PC-9 (cell line): ENCODE measurements around the gene DNM1. TPM values are rescaled to one million over a fixed set of nuclear protein-coding genes. Genes with fewer than 3 reads are reported as not detected.

Experiments used
- BruUV-seq: library from RNA; stranded (reverse); fragments of 400-500 nt; replicated peaks from 2 replicates; lab custom pipeline; 2021; lab: Mats Ljungman, UMichigan
- CTCF ChIA-PET: fragments of 300-600 bp; sonication (Branson Sonifier 250); formaldehyde crosslinking; loops from one replicate; lab custom pipeline; 2022; ENCODE audit warnings: antibody characterized with exemption; lab: Charles Lee
- POLR2A ChIA-PET: fragments of 300-600 bp; sonication (Branson Sonifier 250); formaldehyde crosslinking; loops from one replicate; lab custom pipeline; 2022; ENCODE audit warnings: antibody characterized with exemption; ENCODE audit not compliant: unreplicated experiment; lab: Charles Lee
- DNase-seq, 2 experiments: peaks; one replicate each; pipeline versions ENCODE4 v3.0.0 to v3.0.0-alpha.2; 2015 to 2022; ENCODE audit warnings: mixed read lengths in 1 of 2
- H2AFZ ChIP-seq: fragments of 200-600 bp; sonication (generic); 2 replicates; pipeline ENCODE4 v1.8.1; 2017; ENCODE audit warnings: antibody characterized with exemption
- H3F3A ChIP-seq: fragments of 200-600 bp; sonication (generic); 2 replicates; pipeline ENCODE4 v1.8.1; 2017; ENCODE audit warnings: antibody characterized with exemption, mild to moderate bottlenecking, low read depth; ENCODE audit not compliant: insufficient read depth
- H3K27ac ChIP-seq: fragments of 200-600 bp; sonication (generic); 2 replicates; pipeline ENCODE4 v1.6.1; 2016; ENCODE audit warnings: mixed run types
- H3K27me3 ChIP-seq: fragments of 200-600 bp; sonication (generic); 2 replicates; pipeline ENCODE4 v1.6.1; 2016; ENCODE audit warnings: low read depth, mixed run types; ENCODE audit not compliant: insufficient read depth
- H3K36me3 ChIP-seq: fragments of 200-600 bp; sonication (generic); 2 replicates; pipeline ENCODE4 v1.6.1; 2016; ENCODE audit warnings: low read depth, mixed run types
- H3K4me1 ChIP-seq: fragments of 200-600 bp; sonication (generic); replicated peaks from 2 replicates; pipeline ENCODE4 v1.6.1; 2016; ENCODE audit warnings: mixed run types; ENCODE audit not compliant: insufficient read depth
- H3K4me2 ChIP-seq: fragments of 200-600 bp; sonication (generic); 2 replicates; pipeline ENCODE4 v1.6.1; 2017; ENCODE audit warnings: mixed run types
- H3K4me3 ChIP-seq: fragments of 200-600 bp; sonication (generic); 2 replicates; pipeline ENCODE4 v1.6.1; 2016; ENCODE audit warnings: mixed run types
- H3K79me2 ChIP-seq: fragments of 200-600 bp; sonication (generic); 2 replicates; pipeline ENCODE4 v1.6.1; 2017; ENCODE audit warnings: low read depth, mixed run types
- H3K9me2 ChIP-seq: fragments of 200-600 bp; sonication (generic); 2 replicates; pipeline ENCODE4 v1.8.1; 2017; ENCODE audit warnings: mild to moderate bottlenecking; ENCODE audit not compliant: insufficient read depth
- H3K9me3 ChIP-seq: fragments of 200-600 bp; sonication (generic); 2 replicates; pipeline ENCODE4 v1.8.1; 2016; ENCODE audit warnings: low read depth; ENCODE audit not compliant: insufficient read depth
- H4K20me1 ChIP-seq: fragments of 200-600 bp; sonication (generic); 2 replicates; pipeline ENCODE4 v1.8.1; 2017; ENCODE audit not compliant: insufficient read depth
- EZH2 ChIP-seq: fragments of 200-600 bp; sonication (generic); IDR thresholded peaks from 2 replicates; pipeline ENCODE4 v1.8.0; 2017; ENCODE audit warnings: antibody characterized with exemption, low read depth
- intact Hi-C: fragments of 100-400 bp; cut with micrococcal nuclease; formaldehyde crosslinking; loops from one replicate; pipeline ENCODE4 v1.10.0; 2022; ENCODE audit not compliant: unreplicated experiment
- total RNA-seq: library from RNA; stranded (reverse); gene quantifications from 2 replicates; pipeline ENCODE4 v1.2.3, GENCODE V29; 2021
- TF ChIP-seq, protein P1 (sequence below): fragments of 200-600 bp; sonication (generic); conservative IDR thresholded peaks from 2 replicates; pipeline ENCODE4 v1.6.1; 2017; ENCODE audit warnings: mixed run types, antibody characterized with exemption, mild to moderate bottlenecking, moderate library complexity

DNM1 gene
- total RNA-seq, 1 experiment from 2014 or later: 134 TPM

GRCh38 chr9:128191406-128192046 lies 11.7 kb upstream of the DNM1 start, which contains the start of gene CIZ1:
Gene CIZ1, minus strand, starts transcription at chr9:128191572. Its CDS starts 715 bp downstream, at chr9:128190857.
- H3K36me3 ChIP-seq: peaks cover 10% of the 10 kb centered on the region; the same call in 1 of the 2 replicates
- H4K20me1 ChIP-seq: no peaks in the 10 kb centered on the region
- no peak for TF ChIP-seq EZH2
- TF ChIP-seq, protein P1, sequence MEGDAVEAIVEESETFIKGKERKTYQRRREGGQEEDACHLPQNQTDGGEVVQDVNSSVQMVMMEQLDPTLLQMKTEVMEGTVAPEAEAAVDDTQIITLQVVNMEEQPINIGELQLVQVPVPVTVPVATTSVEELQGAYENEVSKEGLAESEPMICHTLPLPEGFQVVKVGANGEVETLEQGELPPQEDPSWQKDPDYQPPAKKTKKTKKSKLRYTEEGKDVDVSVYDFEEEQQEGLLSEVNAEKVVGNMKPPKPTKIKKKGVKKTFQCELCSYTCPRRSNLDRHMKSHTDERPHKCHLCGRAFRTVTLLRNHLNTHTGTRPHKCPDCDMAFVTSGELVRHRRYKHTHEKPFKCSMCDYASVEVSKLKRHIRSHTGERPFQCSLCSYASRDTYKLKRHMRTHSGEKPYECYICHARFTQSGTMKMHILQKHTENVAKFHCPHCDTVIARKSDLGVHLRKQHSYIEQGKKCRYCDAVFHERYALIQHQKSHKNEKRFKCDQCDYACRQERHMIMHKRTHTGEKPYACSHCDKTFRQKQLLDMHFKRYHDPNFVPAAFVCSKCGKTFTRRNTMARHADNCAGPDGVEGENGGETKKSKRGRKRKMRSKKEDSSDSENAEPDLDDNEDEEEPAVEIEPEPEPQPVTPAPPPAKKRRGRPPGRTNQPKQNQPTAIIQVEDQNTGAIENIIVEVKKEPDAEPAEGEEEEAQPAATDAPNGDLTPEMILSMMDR: peak; percentile 65
- peak within 1 kb of the TSS; percentile 87 for H3K4me2 ChIP-seq
- peak within 1 kb of the TSS; percentile 83 for H3K4me3 ChIP-seq
- no peaks in the 10 kb centered on the region for H3K9me3 ChIP-seq
- DNase-seq: peak; percentile 46 to 83
- no peaks in the 10 kb centered on the region for H3K27me3 ChIP-seq
- H3K79me2 ChIP-seq: 0 out of 2 replicates have a peak, but pooled peaks cover 4% of the 10 kb centered on the region
- no peaks in the 10 kb centered on the region for H3K9me2 ChIP-seq
- H3K4me1 ChIP-seq: peaks cover 16% of the 10 kb centered on the region
- H3F3A ChIP-seq: peaks cover 23% of the 10 kb centered on the region
- peak within 1 kb of the TSS; percentile 97 for H2AFZ ChIP-seq
- no TSS peak for BruUV-seq
- ChIA-PET POLR2A (interaction anchor here (0.6 to 0.7 kb wide), 2 partner anchors 46 to 77 kb away, joined by 4 to 5 read pairs; no protein-coding TSS in a partner anchor), CTCF (interaction anchor here (0.5 to 0.6 kb wide), 3 partner anchors 9 to 45 kb away, joined by 3 read pairs; no protein-coding TSS in a partner anchor)
- H3K27ac ChIP-seq: peak within 1 kb of the TSS; percentile 77
- intact Hi-C loops: loop anchor here (1.0 to 5.0 kb wide), 3 partner anchors 14 to 151 kb away; partner anchors contain the start of genes LCN2 and SLC27A4

DNA sequence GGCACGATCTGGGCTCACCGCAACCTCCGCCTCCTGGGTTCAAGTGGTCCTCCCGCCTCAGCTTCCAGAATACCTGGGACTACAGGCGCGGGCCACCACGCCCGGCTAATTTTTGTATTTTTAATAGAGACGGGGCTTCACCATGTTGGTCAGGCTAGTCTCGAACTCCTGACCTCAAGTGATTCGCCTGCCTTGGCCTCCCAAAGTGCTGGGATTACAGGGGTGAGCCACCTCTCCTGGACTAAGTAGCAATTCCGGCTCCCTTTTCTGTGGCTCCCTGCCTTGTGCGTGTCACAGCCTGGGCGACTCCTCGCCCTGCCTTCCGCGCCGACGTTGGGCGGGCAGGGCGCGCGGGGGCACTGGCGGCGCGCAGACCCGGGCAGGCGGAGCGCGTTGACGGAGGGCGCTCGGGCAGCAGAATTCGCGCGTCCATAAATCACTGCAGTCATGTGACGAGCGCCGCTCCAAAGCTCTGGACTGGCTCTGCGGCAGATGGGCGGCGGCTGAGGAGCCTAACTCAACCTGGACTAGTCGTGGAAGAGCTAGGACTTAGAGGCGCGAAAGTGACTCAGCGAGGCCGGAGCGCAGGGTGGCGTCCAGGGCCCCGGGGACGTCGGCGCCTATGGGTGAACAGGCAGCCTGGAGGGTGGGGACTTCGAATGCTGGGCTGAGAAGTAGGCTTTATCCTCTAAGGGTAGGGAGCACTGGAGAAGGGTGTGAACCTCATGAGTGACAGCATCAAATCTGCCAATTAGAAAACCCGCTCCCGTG lies 10.4 kb upstream of the DNM1 start:
- TF ChIP-seq EZH2: no peak
- peak overlapping the region; percentile 77 for H3K27ac ChIP-seq
- H3F3A ChIP-seq: peaks cover 23% of the 10 kb centered on the region
- no peaks in the 10 kb centered on the region for H3K27me3 ChIP-seq
- DNase-seq: peak; percentile 96 to 97
- no peaks in the 10 kb centered on the region for H4K20me1 ChIP-seq
- peak overlapping the region; percentile 83; the same call in 1 of the 2 replicates for H3K4me3 ChIP-seq
- ChIA-PET POLR2A (interaction anchor here (0.6 to 0.9 kb wide), 7 partner anchors 11 to 795 kb away, joined by 3 to 6 read pairs (median 3); partner anchors contain the start of genes SLC25A25 and SLC27A4), CTCF (interaction anchor here (1.0 to 1.2 kb wide), 2 partner anchors 68 to 228 kb away, joined by 3 to 11 read pairs; partner anchors contain the start of gene CERCAM)
- H3K4me1 ChIP-seq: peaks cover 16% of the 10 kb centered on the region
- intact Hi-C loops: loop anchor here (1.0 to 5.0 kb wide), 4 partner anchors 15 to 150 kb away; partner anchors contain the start of genes LCN2 and SLC27A4
- 0 out of 2 replicates have a peak, but pooled peaks cover 4% of the 10 kb centered on the region for H3K79me2 ChIP-seq
- TSS peak; percentile 39 for BruUV-seq
- 0 out of 2 replicates have a peak, but pooled peaks cover 5% of the 10 kb centered on the region for H3K36me3 ChIP-seq
- H2AFZ ChIP-seq: peak overlapping the region; percentile 70
- peak overlapping the region; percentile 87 for H3K4me2 ChIP-seq
- H3K9me2 ChIP-seq: no peaks in the 10 kb centered on the region
- H3K9me3 ChIP-seq: no peaks in the 10 kb centered on the region

DNA sequence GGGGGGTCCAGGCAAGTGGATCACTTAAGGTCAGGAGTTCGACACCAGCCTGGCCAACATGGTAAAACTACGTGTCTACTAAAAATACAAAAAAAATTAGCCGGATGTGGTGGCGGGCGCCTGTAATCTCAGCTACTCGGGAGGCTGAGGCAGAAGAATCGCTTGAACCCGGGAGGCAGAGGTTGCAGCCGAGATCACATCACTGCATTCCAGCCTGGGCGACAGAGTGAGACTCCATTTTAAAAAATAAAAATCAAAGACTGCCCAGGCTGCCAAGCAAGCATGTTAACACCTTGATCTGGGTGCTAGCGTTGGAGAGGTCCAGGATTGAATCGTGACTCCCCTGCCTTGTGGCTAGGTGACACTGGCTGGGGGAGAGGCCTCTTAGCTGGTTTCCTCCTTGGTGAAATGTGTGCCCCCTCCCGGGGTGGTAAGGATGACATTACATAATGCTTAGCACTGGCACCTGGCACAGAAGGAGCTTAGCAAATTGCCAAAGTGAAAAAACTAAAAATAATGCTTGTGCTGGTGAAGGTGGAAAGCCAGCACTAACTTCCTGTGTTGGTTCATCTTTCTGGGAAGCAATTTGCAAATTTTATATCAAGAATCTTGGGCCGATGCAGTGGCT lies 9.6 kb upstream of the DNM1 start:
- H3K36me3 ChIP-seq: 0 out of 2 replicates have a peak, but pooled peaks cover 5% of the 10 kb centered on the region
- peak overlapping the region; percentile 77 for H3K27ac ChIP-seq
- 0 out of 2 replicates have a peak, but pooled peaks cover 4% of the 10 kb centered on the region for H3K79me2 ChIP-seq
- ChIA-PET POLR2A (interaction anchor here (0.6 to 0.9 kb wide), 6 partner anchors 10 to 796 kb away, joined by 3 to 6 read pairs (median 3); partner anchors contain the start of gene SLC27A4), CTCF (interaction anchor here (1.0 to 1.2 kb wide), 2 partner anchors 69 to 227 kb away, joined by 3 to 11 read pairs; partner anchors contain the start of gene CERCAM)
- H3K9me3 ChIP-seq: no peaks in the 10 kb centered on the region
- intact Hi-C loops: loop anchor here (1.0 to 5.0 kb wide), 3 partner anchors 46 to 149 kb away; partner anchors contain the start of genes LCN2 and SLC27A4
- DNase-seq: no peak
- BruUV-seq: no TSS peak
- H2AFZ ChIP-seq: no peak overlapping the region
- no peaks in the 10 kb centered on the region for H3K9me2 ChIP-seq
- peak overlapping the region; percentile 87 for H3K4me2 ChIP-seq
- TF ChIP-seq, protein P1: no peak
- TF ChIP-seq EZH2: no peak
- peaks cover 23% of the 10 kb centered on the region for H3F3A ChIP-seq
- H4K20me1 ChIP-seq: no peaks in the 10 kb centered on the region
- H3K27me3 ChIP-seq: no peaks in the 10 kb centered on the region
- H3K4me1 ChIP-seq: peaks cover 16% of the 10 kb centered on the region
- H3K4me3 ChIP-seq: peak overlapping the region; percentile 83; the same call in 1 of the 2 replicates
